HG03521 (cell line): ENCODE results near the gene CFHR2.
"Not testable (repeated sequence)": the region's sequence is repeated elsewhere in the genome, so short reads cannot be mapped to it uniquely, and the experiment has no call there.

Experiments used
- ATAC-seq: cut with Tn5 transposase; IDR thresholded peaks from one replicate; pipeline ENCODE4 v1.9.1; 2021; ENCODE audit warnings: mild to moderate bottlenecking, moderate library complexity; ENCODE audit not compliant: unreplicated experiment

Gene CFHR2

GRCh38 chr1:196943568-196943967 is at the start of gene CFHR2:
Gene CFHR2, plus strand, starts transcription at chr1:196943738. Its CDS starts 143 bp downstream, at chr1:196943881.
- not testable (repeated sequence) for ATAC-seq

- ATAC-seq = no peak
These were observed 47.2 kb upstream of the CFHR2 start for GRCh38 chr1:196896355-196896754.

- ATAC-seq = no peak
These were observed 46.2 kb upstream of the CFHR2 start for GRCh38 chr1:196897158-196897828.

- ATAC-seq = no peak
These were observed 41.2 kb upstream of the CFHR2 start for GRCh38 chr1:196902344-196902743.

GRCh38 chr1:196910215-196910614 is 33.3 kb upstream of the CFHR2 start:
- no peak for ATAC-seq

- ATAC-seq = not testable (repeated sequence)
These were observed 31.3 kb upstream of the CFHR2 start for GRCh38 chr1:196912283-196912682.

- not testable (repeated sequence) for ATAC-seq
These were observed 16.7 kb upstream of the CFHR2 start for GRCh38 chr1:196926839-196927238.

- ATAC-seq = not testable (repeated sequence)
These were observed 10.7 kb upstream of the CFHR2 start for GRCh38 chr1:196932853-196933252.

- ATAC-seq = no peak
These were observed 9.9 kb upstream of the CFHR2 start for GRCh38 chr1:196933531-196934189.

- ATAC-seq = not testable (repeated sequence)
These were observed 2.1 kb upstream of the CFHR2 start for GRCh38 chr1:196941474-196941873.

- ATAC-seq = peak; percentile 83
These were observed 8.3 kb downstream of the CFHR2 start for GRCh38 chr1:196951711-196952394.

GRCh38 chr1:196954778-196955177 is 11.2 kb downstream of the CFHR2 start:
- no peak for ATAC-seq

- ATAC-seq = no peak
These were observed 12.4 kb downstream of the CFHR2 start for GRCh38 chr1:196955926-196956325.

- peak; percentile 61 for ATAC-seq
These were observed 17.3 kb downstream of the CFHR2 start for GRCh38 chr1:196960854-196961253.

- no peak for ATAC-seq
These were observed 26.6 kb downstream of the CFHR2 start for GRCh38 chr1:196970182-196970581.

GRCh38 chr1:196976278-196976677 is 32.7 kb downstream of the CFHR2 start:
- no peak for ATAC-seq

- no peak for ATAC-seq
These were observed 33.7 kb downstream of the CFHR2 start, which contains the start of gene CFHR5 for GRCh38 chr1:196977278-196977677. Gene CFHR5, plus strand, starts transcription at chr1:196977556. Its CDS starts 109 bp downstream, at chr1:196977665.

GRCh38 chr1:196980859-196981258 is 37.3 kb downstream of the CFHR2 start:
- no peak for ATAC-seq

- not testable (repeated sequence) for ATAC-seq
These were observed 38.7 kb downstream of the CFHR2 start for GRCh38 chr1:196982247-196982646.

- not testable (repeated sequence) for ATAC-seq
These were observed 48.5 kb downstream of the CFHR2 start for GRCh38 chr1:196991919-196992651.

- ATAC-seq = no peak
These were observed 50.4 kb downstream of the CFHR2 start for GRCh38 chr1:196993916-196994315.
